Raji (cell line): ENCODE measurements around the gene UNC13B.

Experiments
- POLR2A ChIP-seq: IDR thresholded peaks from 2 replicates; pipeline ENCODE4 v1.6.1; 2011; ENCODE audit warnings: low read depth, low read length, control low read depth; ENCODE audit not compliant: insufficient read depth

UNC13B gene

DNA sequence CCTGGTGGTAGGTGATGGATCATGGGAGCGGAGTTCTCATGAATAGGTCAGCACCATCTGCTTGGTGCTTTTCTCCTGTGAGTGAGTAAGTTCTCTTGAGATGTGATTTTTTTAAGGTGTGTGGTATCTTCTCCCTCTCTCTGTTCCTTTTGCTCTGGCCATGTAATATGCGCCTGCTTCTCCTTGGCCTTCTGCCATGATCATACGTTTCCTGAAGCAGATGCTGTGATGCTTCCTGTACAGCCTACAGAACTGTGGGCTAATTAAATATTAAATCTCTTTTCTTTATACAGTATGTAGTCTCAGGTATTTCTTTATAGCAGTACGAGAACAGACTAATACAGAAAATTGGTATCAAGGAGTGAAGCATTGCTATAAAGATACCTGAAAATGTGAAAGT lies 36.4 kb downstream of the UNC13B start:
- no peak for TF ChIP-seq POLR2A

DNA sequence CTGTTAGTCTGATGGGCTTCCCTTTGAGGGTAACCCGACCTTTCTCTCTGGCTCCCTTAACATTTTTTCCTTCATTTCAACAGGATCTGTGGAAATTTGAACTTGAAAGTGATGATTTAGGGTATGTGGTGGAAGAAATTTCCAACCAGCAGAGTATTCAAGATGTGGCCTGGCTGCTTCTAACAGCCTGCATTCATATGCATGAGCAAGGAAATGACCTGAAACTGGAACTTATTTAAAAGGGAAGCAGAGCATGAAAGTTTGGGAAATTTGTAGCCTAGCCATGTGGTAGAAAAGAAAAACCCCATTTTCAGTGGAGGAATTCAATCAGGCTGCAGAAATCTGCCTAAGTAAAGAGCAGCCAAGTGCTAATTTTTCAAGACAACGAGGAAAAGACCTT lies 41.7 kb downstream of the UNC13B start:
- TF ChIP-seq POLR2A = no peak

DNA sequence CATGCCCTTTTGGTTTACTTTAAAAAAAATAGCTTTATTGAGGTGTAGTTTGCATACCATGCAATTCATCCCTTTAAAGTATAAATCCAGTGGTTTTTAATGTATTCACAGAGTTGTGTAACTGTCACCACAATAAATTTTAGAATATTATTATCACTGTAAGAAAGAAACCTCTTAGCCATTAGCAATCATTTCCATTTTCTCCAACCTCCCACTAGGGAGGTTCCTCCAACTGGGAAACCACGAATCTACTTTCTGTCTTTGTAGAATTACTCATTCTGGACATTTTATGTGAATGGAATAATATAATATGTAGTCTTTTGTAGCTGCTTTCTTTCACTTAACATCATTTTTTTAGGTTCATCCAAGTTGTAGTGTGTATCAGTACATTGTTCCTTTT lies 43.5 kb downstream of the UNC13B start:
- TF ChIP-seq POLR2A = no peak

DNA sequence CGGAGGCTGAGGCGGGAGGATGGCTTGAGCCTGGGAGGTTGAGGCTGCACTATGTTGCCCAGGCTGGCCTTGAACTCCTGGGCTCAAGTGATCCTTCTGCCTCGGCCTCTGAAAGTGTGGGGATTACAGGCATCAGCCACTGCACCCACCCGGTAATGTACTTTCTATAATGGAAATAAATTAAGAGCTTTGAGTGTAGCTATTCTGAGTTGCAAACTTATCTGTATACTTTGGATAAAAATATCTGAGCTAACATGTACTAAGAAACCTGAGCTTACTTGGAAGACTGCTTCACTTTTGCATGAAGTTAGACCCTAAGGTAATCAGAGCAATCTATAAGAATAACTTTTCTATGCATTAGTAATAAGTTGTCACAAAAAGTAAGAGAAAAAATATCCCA lies 50.0 kb downstream of the UNC13B start:
- no peak for TF ChIP-seq POLR2A

DNA sequence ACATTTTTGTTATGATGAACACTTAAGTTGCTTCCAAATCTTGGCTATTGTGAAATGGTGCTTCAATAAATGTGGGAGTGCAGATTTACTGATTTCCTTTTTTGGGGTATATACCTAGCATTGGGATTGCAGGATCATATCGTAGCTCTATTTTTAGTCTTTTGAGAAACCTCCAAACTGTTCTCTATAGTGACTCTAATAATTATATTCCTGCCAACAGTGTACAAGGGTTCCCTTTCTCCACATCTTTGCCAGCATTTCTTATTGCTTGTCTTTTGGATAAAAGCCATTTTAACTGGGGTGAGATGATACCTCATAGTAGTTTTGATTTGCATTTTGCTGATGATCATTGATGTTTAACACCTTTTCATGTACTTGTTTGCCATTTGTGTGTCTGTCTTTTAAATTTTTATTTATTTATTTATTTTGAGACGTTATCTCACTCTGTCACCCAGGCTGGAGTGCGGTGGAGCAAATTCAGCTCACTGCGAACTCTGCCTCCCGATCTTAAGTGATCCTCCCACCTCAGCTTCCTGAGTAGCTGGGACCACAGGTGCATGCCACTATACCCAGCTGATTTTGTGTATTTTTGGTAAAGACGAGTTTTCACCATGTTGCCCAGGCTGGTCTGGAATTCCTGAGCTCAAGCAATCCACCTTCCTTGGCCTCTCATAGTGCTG lies 59.0 kb downstream of the UNC13B start:
- no peak for TF ChIP-seq POLR2A

DNA sequence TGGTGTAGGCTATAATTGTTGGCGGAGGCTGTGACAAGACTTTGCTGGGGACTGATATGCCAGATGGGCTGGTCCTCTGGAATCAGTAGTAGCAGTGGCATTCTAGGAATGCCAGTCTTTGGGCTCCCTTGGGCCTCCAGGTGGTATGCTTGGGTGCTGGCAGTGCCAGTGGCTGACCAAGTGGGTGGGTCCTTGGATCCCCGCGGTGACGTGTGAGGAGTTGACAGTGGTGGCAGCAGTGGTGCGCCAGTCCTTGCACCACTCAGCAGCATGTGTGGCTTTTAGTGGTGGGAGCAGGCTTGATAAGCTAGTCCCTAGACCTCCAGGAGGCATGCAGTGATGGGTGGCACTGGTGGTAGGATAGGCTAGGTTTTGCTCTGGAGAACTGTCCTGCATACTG lies 63.9 kb downstream of the UNC13B start:
- no peak for TF ChIP-seq POLR2A

DNA sequence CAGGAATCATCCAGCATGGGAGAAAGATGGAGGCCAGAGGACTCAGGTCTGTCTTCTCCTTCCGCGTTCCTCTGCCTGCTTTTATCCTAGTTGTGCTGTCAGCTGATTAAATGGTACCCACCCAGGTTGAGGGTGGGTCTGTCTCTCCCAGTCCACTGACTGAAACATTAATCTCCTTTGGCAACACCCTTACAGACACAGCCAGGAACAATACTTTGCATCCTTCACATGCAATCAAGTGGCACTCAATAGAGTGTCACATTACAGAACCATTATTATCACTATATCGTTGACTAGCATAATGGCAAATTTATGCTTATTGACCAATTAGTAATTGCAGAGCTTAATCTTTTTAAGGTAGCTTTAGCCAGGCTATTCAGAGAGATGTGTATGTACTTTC lies 64.8 kb downstream of the UNC13B start:
- TF ChIP-seq POLR2A = no peak

DNA sequence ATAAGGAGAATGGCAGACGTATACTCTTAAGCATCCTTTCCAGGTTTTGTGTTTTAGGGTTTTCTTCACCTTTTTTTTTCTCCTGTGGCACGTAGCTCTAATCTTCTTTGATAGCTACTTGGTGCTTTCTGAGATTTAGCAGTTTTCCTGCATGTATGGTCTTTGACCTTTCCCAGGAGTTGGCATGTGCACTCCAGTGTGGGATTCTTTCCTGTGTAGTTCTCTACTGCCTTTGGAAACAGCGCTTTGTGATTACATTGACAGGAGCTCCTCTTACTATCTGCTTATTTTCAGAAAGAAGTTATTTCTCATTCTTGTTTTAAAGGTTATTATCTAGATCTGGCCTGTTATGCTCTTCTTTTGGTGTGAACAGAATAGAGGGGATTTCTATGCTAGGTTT lies 65.5 kb downstream of the UNC13B start:
- no peak for TF ChIP-seq POLR2A

DNA sequence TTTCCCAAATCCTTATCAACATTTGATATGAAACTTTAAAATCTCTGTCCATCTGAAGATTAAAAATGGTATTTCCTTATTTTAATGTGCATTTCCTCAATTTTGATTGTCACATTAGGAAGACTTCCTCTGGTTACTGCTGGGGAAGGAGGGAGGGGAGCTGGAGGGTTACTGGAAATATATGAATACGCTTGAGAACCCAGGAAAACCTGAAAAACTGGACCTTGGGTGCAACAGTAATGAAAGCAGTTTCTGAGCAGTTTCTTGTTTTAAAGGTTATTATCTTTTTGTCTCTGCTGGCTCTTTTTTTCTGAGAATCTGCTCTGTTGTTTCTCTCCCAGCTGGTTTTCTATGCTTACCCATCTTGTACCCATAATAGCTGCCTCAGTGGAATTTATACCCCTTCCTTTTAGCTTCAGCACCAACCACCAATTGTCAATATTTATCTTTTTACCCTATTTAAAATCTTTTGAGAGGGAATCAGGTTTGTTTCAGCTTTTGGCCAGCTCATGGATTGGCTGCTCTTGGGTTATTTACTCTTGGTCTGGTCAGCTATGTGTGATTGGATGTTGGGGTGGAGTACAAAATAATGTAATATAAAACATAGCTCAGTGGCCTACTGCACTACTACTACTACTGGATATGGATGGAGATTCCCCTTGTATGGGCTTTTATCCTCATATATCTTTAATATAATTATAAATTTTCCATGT lies 67.4 kb downstream of the UNC13B start:
- TF ChIP-seq POLR2A = no peak

DNA sequence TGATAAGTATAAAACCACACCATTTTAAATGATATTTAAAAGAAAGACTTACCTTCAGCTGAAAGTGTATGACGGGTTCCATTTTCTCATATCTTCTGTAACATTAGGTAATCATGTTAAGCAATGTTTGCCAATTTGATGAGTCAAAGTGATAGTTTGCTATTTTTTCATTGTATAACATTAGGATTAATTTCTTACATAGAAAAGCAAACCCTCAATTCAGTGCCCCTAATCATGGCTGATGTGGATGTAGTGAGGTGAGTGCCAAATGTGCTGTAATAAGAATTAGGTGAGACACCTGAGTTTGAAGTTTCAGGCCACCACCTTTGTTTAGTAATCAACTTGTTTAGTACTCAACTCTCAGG lies 68.0 kb downstream of the UNC13B start:
- no peak for TF ChIP-seq POLR2A

DNA sequence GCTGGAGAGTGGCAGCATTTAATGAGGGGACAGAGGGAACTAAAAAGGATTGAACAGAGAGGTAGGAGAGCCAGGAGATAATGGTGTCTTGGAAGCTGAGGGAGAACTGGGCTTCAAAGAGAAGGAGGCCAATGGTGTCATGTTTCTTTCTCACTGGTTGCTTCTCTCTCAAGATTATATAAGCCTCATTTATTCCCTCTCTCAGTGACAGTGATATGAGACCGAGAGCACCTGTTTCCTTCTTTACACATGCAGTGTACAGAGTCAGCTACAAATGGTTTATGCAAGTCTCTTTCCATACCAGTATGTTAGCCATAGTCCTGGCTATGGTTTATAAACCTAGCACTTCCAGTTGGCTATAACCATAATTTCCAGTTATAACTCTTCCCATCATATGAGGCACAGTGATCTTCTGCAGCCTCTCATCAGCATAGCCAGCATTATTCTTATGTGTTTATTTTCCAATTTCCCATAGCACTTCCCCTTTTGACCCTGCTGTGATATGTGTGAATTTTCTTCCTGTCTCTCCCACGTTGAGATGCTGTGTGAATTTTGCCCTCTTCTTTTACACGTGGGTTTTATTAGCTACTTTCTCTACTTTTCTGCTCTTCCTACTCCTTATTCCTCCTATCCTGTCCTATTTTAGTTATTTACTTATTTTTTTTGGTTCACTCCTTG lies 71.2 kb downstream of the UNC13B start:
- no peak for TF ChIP-seq POLR2A

DNA sequence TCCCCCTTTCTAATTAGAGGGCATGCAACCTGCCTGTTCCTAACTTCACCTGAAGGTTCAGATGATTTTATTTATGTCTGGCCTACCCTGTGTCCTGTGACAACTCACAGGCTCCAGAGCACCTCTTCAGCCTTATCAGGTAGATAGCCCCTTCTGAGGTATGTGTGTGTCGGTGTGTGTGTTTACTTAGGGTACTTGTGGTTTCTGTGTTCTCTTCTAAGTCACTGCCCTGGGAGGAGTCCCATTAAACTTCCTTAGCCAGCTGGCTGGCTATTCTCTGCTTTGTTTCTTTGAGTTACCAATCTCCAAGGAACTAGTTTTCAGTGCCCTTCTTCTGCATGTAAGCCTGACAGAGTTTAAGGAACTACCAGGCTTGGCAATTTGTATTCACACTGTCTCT lies 74.9 kb downstream of the UNC13B start:
- no peak for TF ChIP-seq POLR2A

DNA sequence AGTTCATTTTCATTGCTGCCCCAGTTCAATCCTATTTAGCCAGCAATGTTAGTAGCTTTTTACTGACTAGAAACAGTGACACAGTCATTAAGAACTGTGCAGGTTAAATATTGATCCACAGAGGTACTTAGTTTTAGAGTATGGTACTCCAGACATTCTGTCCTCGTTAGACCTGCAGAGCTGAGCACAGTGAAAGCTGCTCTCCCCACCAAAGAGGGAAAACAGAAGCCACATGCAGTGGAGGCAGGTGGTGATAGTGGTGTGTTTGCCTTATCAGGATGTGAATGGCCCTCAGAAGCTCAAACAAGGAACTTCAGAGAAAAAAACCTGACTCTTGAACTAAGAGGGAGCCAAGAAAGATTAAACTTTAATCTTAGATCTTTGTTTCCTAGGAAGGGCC lies 75.5 kb downstream of the UNC13B start:
- TF ChIP-seq POLR2A = no peak

DNA sequence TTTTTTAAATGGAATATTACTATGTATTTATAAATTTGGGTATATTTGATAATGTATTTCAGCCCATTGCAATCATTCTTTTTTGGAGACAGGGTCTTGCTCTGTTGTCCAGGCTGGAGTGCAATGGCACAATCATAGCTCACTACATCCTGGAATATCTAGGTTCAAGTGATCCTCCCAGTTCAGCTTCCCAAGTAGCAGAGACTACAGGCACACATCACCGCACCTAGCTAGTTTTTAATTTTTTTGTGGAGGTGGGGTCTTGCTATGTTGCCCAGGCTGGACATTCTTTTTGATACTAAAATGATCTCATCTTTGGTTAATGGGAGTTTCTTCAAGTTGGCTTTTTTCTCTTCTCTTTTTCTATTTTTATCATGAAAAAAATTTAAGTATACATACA lies 91.3 kb downstream of the UNC13B start:
- TF ChIP-seq POLR2A = no peak

DNA sequence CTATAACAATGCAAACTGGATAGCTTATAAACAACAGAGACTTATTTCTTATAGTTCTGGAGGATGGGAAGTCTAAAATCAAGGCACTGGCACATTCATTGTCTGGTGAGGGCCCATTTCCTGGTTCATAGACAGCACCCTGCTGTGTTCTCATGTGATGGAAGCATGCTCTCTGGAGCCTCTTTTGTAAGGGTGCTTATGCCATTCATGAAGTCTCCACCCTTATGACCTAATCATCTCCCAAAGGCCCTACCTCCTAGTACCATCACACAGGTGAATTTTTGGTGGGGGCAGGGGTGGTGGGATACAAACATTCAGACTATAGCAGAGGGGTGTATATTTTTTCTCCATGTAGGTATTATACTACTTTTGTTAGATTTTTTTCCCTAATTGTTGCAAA lies 92.4 kb downstream of the UNC13B start:
- no peak for TF ChIP-seq POLR2A

DNA sequence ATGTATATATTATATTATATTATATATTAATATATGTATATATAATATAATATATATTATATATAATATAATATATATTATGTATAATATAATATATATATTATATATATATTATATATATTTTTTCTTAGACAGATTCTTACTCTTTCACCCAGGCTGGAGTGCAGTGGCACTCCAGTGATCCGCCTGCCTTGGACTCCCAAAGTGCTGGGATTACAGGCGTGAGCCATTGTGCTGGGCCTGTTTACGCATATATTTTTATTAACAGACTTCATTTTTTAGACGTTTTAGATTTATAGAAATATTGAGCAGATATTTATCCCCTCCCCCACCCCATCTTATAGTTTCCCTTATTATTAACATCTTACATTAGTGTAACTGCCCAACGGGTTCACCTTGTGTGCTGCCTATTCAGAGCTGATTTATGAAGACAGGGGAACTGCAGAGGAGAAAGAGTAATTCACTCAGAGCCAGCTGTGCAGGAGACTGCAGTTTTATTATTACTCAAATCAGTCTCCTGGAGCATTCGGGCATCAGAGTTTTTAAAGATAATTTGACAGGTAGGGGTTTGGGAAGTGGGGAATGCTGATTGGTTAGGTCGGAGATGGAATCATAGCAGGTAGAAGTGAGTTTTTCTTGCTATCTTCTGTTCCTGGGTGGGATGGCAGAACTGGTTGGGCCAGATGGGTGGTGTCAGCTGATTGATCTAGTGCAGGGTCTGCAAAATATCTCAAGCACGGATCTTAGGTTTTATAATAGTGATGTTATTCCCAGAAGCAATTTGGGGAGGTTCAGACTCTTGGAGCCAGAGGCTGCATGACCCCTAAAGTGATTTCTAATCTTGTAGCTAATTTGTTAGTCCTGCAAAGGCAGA lies 93.4 kb downstream of the UNC13B start:
- TF ChIP-seq POLR2A = no peak

DNA sequence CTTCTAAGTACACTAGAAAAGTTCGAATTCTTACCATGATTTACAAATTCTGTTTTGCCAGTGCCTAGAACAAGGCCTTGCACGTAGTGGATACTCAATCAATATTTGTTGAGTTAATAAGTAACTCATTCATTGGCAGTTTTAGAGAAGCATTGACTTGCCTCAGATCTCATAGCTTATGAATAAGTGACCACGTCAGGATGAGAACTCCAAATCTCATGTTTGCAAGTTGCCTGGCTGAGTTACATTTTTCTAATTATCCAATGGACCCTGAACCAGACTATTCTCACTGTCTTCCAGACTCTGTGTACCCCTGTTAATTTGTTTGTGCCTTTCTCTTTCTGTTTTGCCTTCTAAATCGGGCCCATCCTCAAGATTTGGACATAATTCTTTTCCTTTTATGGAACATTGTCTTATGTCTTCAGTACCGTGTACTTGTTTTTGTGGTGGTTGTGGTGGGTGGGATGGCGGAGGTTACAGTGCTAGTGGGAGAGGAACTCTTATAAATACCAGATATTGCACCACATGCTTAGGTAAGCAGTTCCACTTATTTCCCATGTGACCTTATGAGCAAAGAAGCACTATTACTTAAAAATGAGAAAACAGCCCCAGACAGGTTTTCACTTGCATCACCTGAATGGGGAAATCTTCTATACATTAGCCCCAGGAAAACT lies 96.3 kb downstream of the UNC13B start:
- no peak for TF ChIP-seq POLR2A
